HG02588 (cell line): ENCODE results near the gene PTPRK.
"Not testable (repeated sequence)": the region's sequence is repeated elsewhere in the genome, so short reads cannot be mapped to it uniquely, and the experiment has no call there.

Source experiments
- ATAC-seq: cut with Tn5 transposase; IDR thresholded peaks from one replicate; pipeline ENCODE4 v1.9.1; 2021; ENCODE audit warnings: mild to moderate bottlenecking, moderate library complexity; ENCODE audit not compliant: unreplicated experiment

PTPRK gene

DNA sequence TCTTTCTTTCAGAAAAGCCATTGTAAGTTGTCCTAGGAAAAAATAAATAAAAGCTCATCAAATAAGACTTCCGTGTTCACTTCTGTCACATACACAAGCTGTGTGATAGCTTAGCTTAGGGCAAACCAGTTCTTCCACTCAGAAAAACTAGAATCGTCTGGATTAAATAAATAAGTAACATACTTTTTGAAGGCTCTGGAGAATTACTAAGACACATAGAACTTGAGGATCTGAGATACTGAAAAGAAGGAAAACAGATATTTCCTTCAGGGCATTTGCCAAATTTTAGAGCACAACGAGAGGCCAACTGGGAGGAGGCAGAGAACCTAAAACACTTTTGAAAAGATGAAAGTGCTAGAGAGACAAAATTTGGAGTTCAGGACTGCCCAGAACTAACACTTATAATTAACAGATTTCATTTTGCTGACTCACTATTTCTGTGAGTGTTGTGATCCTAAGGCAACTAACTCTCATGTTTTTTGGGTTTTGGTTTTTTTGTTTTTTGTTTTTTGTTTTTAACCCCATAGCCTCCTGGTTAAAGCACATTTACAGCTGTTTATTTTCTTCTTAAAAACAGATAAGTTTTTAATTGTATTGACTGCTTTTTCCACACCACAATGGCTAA is 580.8 kb downstream of the PTPRK start:
- ATAC-seq, result no peak

DNA sequence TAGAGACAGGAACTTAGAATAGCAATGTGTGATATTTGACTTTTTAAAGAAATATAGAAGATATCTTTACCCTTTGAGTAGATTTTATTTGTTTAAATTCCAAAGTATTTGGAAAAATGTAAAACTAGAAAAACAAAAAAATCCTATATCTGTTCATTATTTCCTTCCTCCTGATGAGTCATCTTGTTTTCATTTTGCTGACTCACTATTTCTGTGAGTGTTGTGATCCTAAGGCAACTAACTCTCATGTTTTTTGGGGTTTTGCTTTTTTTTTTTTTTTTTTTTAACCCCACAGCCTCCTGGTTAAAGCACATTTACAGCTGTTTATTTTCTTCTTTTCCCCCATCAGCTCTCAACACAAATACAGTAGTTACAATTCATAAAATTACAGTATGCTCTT is 581.7 kb downstream of the PTPRK start:
- no peak for ATAC-seq

DNA sequence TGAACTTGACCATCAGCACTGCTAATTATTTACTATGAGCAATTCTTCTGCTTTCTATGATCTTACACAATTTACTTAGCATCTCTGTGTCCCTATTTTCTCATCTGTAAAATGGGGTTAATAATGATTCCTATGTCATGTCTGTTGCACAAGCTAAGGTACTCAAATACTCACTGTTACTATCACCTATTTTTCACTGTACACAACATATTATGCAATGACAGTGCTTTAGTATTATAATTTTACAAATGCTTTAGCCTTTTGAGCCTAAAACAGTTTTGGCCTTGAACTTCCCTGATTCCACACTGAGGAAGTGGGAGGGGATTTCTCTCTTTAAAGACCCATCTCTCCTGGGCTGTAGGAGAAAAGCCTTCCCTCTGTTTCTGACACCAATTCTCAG is 582.7 kb downstream of the PTPRK start:
- no peak for ATAC-seq

DNA sequence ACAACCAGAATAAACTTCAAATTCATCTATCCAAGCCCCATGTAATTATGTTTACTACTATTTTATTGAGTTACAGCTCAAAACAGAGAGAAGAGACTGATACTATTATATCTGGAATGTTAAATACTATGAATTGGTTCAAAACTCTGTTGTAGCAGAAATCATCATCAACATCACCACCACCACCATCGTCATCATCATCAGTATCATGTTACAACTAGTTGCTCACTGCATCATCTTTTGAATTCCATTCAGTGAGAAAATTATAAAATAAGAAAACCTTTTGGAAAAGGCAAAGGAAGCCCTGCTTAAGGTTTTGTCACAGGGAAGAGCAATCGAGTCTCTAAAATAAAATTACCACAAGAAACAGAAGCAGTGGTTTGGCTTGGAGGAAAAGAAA is 583.3 kb downstream of the PTPRK start:
- ATAC-seq, result no peak

DNA sequence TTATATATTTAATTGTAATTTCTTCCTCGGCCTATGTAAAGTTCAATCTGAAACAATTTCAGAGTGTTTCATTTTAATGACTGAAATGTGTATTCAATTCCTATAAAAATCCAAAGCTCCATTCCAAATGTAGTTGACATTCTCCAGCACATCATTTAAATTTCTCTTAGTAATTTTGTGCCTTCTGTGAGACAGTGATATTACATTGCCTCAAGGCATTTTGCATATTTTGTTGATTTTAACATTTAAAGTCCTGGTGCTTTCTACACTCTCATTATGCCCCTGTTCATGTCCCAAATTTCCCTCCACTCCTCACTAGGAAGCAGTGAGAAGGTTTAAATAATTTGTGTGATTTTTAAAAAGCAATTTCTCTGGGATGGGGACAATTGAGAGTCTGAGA is 585.4 kb downstream of the PTPRK start:
- ATAC-seq, result no peak

DNA sequence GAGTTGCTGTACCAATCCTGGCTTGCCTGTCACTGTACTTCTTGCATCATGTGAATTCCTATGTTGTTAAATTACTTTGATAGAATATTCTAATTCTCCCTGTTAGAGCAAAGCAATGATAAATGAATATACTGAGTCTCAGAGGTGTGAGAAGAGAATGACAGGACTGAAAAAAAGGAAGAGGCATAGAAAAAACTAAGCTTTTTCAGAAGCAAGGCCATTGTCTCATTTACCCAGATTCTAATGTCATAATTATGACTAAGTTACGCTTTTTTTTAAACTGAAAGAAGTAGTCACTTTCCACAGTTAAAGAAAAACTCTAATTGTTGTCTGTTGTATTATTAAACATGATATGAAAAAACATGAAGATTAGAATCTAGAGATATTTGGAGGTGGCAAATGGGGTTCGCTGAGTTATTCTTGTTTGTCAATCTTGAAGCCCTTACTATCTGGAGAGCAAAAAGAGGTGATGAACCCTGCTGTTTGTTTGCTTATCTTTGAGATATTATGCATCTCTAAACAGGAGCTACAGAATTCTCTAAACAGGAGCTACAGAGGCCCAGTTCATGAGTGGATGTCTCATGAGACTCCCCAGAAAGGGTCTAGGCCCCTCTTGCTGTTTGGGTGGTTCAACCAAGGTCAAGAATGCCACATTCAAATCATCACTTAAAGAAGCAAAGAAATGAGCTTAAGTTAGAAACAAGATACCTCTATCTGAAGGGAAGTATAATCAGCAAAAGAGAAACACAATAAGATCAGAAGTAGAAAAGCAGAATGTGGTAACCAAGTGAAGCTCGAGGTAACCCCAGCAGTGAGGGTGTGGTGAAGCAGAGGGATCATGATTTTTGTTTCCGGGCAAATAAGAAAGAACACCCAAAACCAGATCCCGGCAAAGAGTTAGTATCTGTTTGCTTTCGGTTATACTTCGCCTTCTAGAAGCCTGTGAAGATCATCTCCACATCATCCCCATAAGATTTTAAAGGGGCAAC is 586.3 kb downstream of the PTPRK start:
- ATAC-seq, result no peak

DNA sequence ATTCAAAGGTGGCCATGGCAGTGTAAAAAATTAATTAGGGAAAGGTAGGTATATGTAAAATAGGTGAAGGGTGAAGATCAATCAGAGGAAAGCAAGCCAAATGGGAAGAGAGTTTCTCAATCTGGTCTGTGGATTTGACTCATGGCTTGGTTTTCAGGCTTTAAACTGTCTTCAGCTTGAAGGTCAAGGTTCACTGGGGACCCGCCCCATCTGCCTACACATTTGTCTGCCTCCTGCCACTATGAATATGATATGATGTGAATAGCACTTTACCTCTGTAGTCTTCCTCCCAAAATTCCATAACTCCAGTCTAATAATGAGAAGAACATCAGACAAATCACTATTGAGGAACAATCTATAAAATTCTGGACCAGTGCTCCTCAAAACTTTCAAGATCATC is 587.3 kb downstream of the PTPRK start:
- ATAC-seq, result no peak

DNA sequence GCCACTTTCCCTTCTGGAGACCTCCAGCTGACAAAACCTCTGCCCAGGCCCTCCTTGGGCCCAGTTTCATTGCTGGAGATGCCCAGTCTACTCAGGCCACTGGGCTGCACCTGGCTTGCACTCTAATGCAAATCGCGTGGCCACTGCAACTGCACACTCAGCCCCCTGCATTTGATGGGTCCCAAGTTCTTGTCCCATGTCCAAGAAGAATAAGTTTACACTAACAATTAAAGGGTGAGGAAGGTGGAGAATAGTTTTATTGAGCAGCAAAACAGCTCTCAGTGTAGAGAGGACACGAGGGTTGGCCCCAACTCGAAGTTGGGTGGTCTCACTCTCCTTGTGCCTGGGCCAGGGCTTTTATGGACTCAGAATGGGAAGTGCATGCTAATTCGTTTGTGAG is 587.7 kb downstream of the PTPRK start:
- ATAC-seq, result no peak

DNA sequence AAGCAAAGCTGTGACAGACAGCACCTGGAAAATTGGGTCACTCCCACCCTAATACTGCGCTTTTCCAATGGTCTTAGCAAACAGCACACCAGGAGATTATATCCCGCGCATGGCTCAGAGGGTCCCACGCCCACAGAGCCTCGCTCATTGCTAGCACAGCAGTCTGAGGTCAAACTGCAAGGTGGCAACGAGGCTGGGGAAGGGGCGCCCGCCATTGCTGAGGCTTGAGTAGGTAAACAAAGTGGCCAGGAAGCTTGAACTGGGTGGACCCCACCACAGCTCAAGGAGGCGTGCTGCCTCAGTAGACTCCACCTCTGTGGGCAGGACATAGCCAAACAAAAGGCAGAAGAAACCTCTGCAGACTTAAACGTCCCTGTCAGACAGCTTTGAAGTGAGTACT is 594.0 kb downstream of the PTPRK start:
- ATAC-seq, result not testable (repeated sequence)

DNA sequence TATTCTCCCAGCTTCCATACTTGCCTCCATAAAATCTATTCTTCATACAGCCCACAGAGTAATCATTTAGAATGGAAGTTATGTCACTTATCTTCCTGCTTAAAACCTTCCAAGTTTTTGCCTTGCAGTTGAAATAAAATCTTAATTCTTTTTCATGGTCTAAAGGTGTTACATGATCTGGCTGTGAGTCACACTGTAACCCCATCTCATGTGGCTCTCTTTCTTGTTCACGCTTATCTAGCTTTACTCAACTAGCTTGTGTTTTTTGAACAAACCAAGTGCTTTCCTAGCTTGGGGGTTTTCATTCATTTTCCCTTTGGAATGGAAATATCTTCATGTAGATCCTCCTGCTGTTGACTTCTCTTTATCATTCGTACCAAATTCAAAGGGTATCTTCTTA is 596.0 kb downstream of the PTPRK start:
- ATAC-seq, result no peak

DNA sequence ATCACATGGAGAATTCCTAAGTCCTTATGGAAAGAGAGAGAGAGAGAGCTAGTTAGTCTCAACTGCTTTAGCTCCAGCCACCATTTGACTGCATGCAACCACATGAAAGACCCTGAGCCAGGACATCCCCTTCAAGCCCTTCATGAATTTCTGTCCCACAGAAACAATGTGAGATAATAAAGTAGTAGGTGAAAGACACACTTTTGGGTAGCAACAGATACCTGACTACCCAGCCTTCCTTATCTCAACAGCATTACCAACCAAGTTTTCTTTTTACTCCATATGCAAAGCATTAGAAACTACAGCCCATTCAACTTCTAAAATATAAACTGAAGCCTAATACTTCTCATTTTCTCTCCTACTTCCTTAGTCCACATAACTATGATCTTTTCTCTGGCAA is 596.4 kb downstream of the PTPRK start:
- ATAC-seq, result no peak

DNA sequence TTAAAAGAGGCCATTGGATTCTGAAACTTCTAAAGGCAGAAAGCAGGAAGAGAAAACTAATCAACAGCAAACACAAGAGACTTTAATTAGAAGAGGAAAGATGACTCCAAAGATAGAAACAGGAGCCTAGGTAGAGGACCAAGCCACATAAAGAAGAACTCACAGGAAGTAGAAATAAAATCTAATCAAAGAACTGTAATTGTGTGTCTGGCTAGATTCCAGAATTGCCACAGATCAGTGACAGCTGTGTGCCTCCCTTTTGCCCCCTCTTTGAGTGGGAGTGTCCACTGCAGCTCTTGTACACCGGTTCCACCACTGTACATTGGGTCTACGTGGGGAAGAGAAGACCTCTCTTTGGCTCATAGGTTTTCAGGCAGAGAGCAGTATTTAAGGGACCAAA is 597.3 kb downstream of the PTPRK start:
- no peak for ATAC-seq

DNA sequence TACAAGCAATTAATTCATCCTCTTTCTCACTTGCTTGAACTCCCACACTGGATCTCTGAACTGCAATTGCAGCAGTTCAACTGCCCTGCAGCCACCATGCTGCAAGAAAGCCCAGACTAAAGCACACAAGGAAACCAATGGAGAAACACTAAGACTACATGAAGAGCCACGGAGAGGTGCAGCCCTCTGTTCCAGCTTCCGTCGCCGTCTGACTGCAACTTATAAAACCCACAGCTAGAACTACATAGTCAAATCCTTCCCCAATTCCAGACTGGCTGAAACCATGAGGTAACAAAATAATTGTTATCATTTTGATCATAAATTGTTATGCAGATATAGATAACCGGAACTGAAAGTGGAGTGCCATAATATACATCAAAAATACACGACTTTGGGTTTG is 598.4 kb downstream of the PTPRK start:
- ATAC-seq, result no peak

DNA sequence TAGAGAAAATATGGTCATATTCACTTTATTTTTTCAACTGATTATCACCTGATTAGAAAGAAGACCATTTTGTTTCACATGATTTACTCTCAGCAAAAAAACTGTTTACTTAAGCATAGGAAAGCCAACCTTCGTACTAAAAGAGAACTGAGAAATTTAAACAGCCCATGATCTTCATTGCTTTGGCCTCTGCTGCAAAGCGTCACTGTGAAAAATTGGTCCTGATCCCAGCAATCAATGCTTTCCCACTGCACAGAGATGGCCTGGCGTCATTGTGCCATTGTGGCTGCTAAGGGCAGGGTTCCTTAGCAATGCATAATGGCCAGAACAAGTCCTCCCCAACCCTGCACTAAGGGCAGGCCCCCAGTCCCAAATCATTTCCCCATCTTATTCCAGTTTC is 599.6 kb downstream of the PTPRK start:
- no peak for ATAC-seq
